HEK293 (cell line): ENCODE data around the gene PDSS1.

Source experiments
- CTCF ChIA-PET: fragments of 350-600 bp; formaldehyde crosslinking; extraction: SDS; loops from one replicate; lab custom pipeline; 2021; ENCODE audit warnings: antibody characterized with exemption; lab: Yijun Ruan, JAX
- POLR2A ChIA-PET: fragments of 300-600 bp; formaldehyde crosslinking; extraction: SDS; loops from one replicate; lab custom pipeline; 2020; ENCODE audit warnings: antibody characterized with exemption, inconsistent platforms; lab: Yijun Ruan, JAX
- H3K27ac ChIP-seq: fragments of 200-500 bp; sonication (Bioruptor generic); 2 replicates; pipeline ENCODE4 v1.5.1; 2014; ENCODE audit warnings: low read depth, low read length, control low read depth, inconsistent platforms; ENCODE audit errors: extremely low read depth
- H3K36me3 ChIP-seq, 2 experiments: fragments of 200-500 bp in 1 of 2; sonication (Bioruptor generic) in 1 of 2; 1 replicate in 1 of 2; 2 replicates in 1 of 2; pipeline ENCODE4 v1.5.1; 2014 to 2017; ENCODE audit warnings: inconsistent platforms in 2 of 2, low read length in 2 of 2; ENCODE audit not compliant: control insufficient read depth in 2 of 2, insufficient read depth in 1 of 2
- H3K4me1 ChIP-seq: fragments of 200-500 bp; sonication (Bioruptor generic); 2 replicates; pipeline ENCODE4 v1.5.1; 2014; ENCODE audit warnings: mild to moderate bottlenecking, low read length, inconsistent platforms; ENCODE audit not compliant: control insufficient read depth, insufficient read depth
- H3K4me3 ChIP-seq: 2 replicates; pipeline ENCODE4 v1.5.1; 2011; ENCODE audit warnings: low read depth, mild to moderate bottlenecking, control low read depth, low read length, moderate library complexity
- H3K9me3 ChIP-seq: fragments of 200-500 bp; sonication (Bioruptor generic); 2 replicates; pipeline ENCODE4 v1.5.1; 2014; ENCODE audit warnings: low read depth, low read length, inconsistent platforms; ENCODE audit not compliant: control insufficient read depth, insufficient read depth
- EGR2 ChIP-seq: fragments of 450-650 bp; formaldehyde crosslinking; IDR thresholded peaks from 2 replicates; pipeline ENCODE4 v1.5.1; 2016; ENCODE audit warnings: low read depth, missing biosample characterization, missing genetic modification characterization
- GFI1B ChIP-seq: fragments of 450-650 bp; formaldehyde crosslinking; IDR thresholded peaks from 2 replicates; pipeline ENCODE4 v1.5.1; 2016; ENCODE audit warnings: missing biosample characterization, missing genetic modification characterization
- PATZ1 ChIP-seq: fragments of 450-650 bp; formaldehyde crosslinking; IDR thresholded peaks from 2 replicates; pipeline ENCODE4 v1.5.1; 2016; ENCODE audit warnings: missing biosample characterization, missing genetic modification characterization
- PRDM1 ChIP-seq: fragments of 450-650 bp; formaldehyde crosslinking; IDR thresholded peaks from 2 replicates; pipeline ENCODE4; 2016; ENCODE audit warnings: missing biosample characterization, missing genetic modification characterization
- SCRT2 ChIP-seq: fragments of 450-650 bp; formaldehyde crosslinking; IDR thresholded peaks from 2 replicates; pipeline ENCODE4 v1.5.1; 2016; ENCODE audit warnings: missing biosample characterization, missing genetic modification characterization
- ZBTB17 ChIP-seq: fragments of 450-650 bp; formaldehyde crosslinking; IDR thresholded peaks from 2 replicates; pipeline ENCODE4 v1.5.1; 2016; ENCODE audit warnings: missing biosample characterization, missing genetic modification characterization
- ZFHX2 ChIP-seq: fragments of 450-650 bp; formaldehyde crosslinking; conservative IDR thresholded peaks from 2 replicates; pipeline ENCODE4 v1.5.1; 2016; ENCODE audit warnings: missing biosample characterization, missing genetic modification characterization
- ZNF133 ChIP-seq: fragments of 450-650 bp; formaldehyde crosslinking; IDR thresholded peaks from 2 replicates; pipeline ENCODE4 v1.5.1; 2016; ENCODE audit warnings: missing biosample characterization, missing genetic modification characterization
- ZNF146 ChIP-seq: fragments of 450-650 bp; formaldehyde crosslinking; IDR thresholded peaks from 2 replicates; pipeline ENCODE4 v1.5.1; 2016; ENCODE audit warnings: missing biosample characterization, missing genetic modification characterization
- ZNF175 ChIP-seq: fragments of 450-650 bp; formaldehyde crosslinking; IDR thresholded peaks from 2 replicates; pipeline ENCODE4 v1.5.1; 2016; ENCODE audit warnings: missing biosample characterization, missing genetic modification characterization
- ZNF214 ChIP-seq: fragments of 450-650 bp; formaldehyde crosslinking; IDR thresholded peaks from 2 replicates; pipeline ENCODE4 v1.5.1; 2017; ENCODE audit warnings: missing biosample characterization, mild to moderate bottlenecking, missing genetic modification characterization, borderline replicate concordance
- ZNF248 ChIP-seq: fragments of 450-650 bp; formaldehyde crosslinking; IDR thresholded peaks from 2 replicates; pipeline ENCODE4 v1.5.1; 2017; ENCODE audit warnings: missing biosample characterization, missing genetic modification characterization
- ZNF274 ChIP-seq, 2 experiments: fragments of 200-500 bp in 1 of 2; fragments of 450-650 bp in 1 of 2; sonication (Bioruptor generic) in 1 of 2; formaldehyde crosslinking in 1 of 2; IDR thresholded peaks; 2 replicates each; pipeline versions ENCODE4 v1.5.1 to v1.6.1; 2014 to 2016; ENCODE audit warnings: borderline replicate concordance in 1 of 2, inconsistent platforms in 1 of 2, low read length in 1 of 2, missing biosample characterization in 1 of 2, missing genetic modification characterization in 1 of 2
- ZNF350 ChIP-seq: fragments of 450-650 bp; formaldehyde crosslinking; IDR thresholded peaks from 2 replicates; pipeline ENCODE4 v1.5.0; 2017; ENCODE audit warnings: missing biosample characterization, mild to moderate bottlenecking, missing genetic modification characterization
- ZNF629 ChIP-seq: fragments of 450-650 bp; formaldehyde crosslinking; IDR thresholded peaks from 2 replicates; pipeline ENCODE4 v1.5.1; 2017; ENCODE audit warnings: missing biosample characterization, missing genetic modification characterization
- ZNF707 ChIP-seq: fragments of 450-650 bp; formaldehyde crosslinking; IDR thresholded peaks from 2 replicates; pipeline ENCODE4 v1.5.1; 2016; ENCODE audit warnings: missing biosample characterization, missing genetic modification characterization
- ZSCAN30 ChIP-seq: fragments of 450-650 bp; IDR thresholded peaks from 2 replicates; pipeline ENCODE4 v1.5.1; 2018; ENCODE audit warnings: missing biosample characterization, mild to moderate bottlenecking, missing genetic modification characterization, moderate library complexity
- TF ChIP-seq, protein P1 (sequence below): fragments of 450-650 bp; formaldehyde crosslinking; IDR thresholded peaks from 2 replicates; pipeline ENCODE4 v1.5.1; 2016; ENCODE audit warnings: missing biosample characterization, missing genetic modification characterization
- TF ChIP-seq, protein P2 (sequence below): fragments of 450-650 bp; formaldehyde crosslinking; IDR thresholded peaks from 2 replicates; pipeline ENCODE4 v1.5.1; 2016; ENCODE audit warnings: missing biosample characterization, missing genetic modification characterization
- TF ChIP-seq, protein P3 (sequence below): fragments of 450-650 bp; formaldehyde crosslinking; IDR thresholded peaks from 2 replicates; pipeline ENCODE4; 2016; ENCODE audit warnings: missing biosample characterization, missing genetic modification characterization
- TF ChIP-seq, protein P4 (sequence below): fragments of 450-650 bp; formaldehyde crosslinking; IDR thresholded peaks from 2 replicates; pipeline ENCODE4 v1.5.1; 2016; ENCODE audit warnings: missing biosample characterization, missing genetic modification characterization, borderline replicate concordance

Gene PDSS1

GRCh38 chr10:26759008-26759407, 61.5 kb downstream of the PDSS1 start (continued):
- TF ChIP-seq, protein P1, sequence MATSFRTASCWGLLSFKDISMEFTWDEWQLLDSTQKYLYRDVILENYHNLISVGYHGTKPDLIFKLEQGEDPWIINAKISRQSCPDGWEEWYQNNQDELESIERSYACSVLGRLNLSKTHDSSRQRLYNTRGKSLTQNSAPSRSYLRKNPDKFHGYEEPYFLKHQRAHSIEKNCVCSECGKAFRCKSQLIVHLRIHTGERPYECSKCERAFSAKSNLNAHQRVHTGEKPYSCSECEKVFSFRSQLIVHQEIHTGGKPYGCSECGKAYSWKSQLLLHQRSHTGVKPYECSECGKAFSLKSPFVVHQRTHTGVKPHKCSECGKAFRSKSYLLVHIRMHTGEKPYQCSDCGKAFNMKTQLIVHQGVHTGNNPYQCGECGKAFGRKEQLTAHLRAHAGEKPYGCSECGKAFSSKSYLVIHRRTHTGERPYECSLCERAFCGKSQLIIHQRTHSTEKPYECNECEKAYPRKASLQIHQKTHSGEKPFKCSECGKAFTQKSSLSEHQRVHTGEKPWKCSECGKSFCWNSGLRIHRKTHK (tag by site-specific recombination) = no peak
- TF ChIP-seq ZNF274 (IDR thresholded peaks at IDR 0.05; ENCODE audit: low read length) = no peak
- no peak for TF ChIP-seq ZNF274 (tag by site-specific recombination; IDR thresholded peaks at IDR 0.05; ENCODE audit: borderline replicate concordance)
- TF ChIP-seq ZNF707 = no peak

DNA sequence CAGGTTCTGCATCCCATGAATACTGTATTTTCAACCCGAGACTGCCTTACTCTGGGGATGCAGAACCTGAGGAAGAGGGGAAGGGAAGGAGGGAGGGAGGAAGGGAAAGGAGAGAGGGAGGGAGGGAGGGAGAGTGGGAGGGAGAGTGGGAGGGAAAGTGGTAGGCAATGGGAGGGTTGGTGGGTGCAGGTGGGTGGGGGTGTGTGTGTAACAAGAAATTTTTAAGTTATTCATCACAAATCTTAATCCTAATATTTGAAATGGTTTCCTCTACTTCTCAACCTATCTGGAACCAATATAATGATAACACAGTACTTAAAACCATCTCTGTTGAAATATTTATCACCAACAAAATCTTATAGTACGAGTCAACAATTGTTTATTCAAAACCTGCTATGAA, 68.0 kb downstream of the PDSS1 start:
- Histone ChIP-seq H3K4me1 (no peaks in the 10 kb centered on the region), H3K9me3 (no peaks in the 10 kb centered on the region), H3K27ac (no peak overlapping the region), H3K4me3 (no peak overlapping the region), H3K36me3 (peaks cover 3% of the 10 kb centered on the region in 2 experiments)
- CTCF ChIA-PET = no interaction called here
- TF ChIP-seq ZNF133 (tag by site-specific recombination) (no peak), ZFHX2 (tag by site-specific recombination) (peak; percentile 43; the same call in 1 of the 2 replicates), ZNF350 (tag by site-specific recombination) (no peak), EGR2 (peak; percentile 53; the same call in 1 of the 2 replicates), SCRT2 (no peak), ZNF248 (tag by site-specific recombination) (no peak), ZBTB17 (tag by site-specific recombination) (no peak), ZNF629 (no peak), GFI1B (no peak), ZNF274 (IDR thresholded peaks at IDR 0.05; ENCODE audit: low read length) (no peak), ZNF274 (tag by site-specific recombination; IDR thresholded peaks at IDR 0.05; ENCODE audit: borderline replicate concordance) (no peak), ZSCAN30 (tag by site-specific recombination) (no peak), ZNF175 (no peak), ZNF146 (tag by site-specific recombination) (no peak), PRDM1 (tag by site-specific recombination) (peak; percentile 73), ZNF214 (tag by site-specific recombination) (no peak), PATZ1 (tag by site-specific recombination) (no peak)
- TF ChIP-seq, protein P2, sequence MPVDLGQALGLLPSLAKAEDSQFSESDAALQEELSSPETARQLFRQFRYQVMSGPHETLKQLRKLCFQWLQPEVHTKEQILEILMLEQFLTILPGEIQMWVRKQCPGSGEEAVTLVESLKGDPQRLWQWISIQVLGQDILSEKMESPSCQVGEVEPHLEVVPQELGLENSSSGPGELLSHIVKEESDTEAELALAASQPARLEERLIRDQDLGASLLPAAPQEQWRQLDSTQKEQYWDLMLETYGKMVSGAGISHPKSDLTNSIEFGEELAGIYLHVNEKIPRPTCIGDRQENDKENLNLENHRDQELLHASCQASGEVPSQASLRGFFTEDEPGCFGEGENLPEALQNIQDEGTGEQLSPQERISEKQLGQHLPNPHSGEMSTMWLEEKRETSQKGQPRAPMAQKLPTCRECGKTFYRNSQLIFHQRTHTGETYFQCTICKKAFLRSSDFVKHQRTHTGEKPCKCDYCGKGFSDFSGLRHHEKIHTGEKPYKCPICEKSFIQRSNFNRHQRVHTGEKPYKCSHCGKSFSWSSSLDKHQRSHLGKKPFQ (tag by site-specific recombination) = no peak
- TF ChIP-seq, protein P3, sequence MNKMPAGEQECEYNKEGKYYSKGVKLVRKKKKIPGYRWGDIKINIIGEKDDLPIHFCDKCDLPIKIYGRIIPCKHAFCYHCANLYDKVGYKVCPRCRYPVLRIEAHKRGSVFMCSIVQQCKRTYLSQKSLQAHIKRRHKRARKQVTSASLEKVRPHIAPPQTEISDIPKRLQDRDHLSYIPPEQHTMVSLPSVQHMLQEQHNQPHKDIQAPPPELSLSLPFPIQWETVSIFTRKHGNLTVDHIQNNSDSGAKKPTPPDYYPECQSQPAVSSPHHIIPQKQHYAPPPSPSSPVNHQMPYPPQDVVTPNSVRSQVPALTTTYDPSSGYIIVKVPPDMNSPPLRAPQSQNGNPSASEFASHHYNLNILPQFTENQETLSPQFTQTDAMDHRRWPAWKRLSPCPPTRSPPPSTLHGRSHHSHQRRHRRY (tag by site-specific recombination) = no peak
- TF ChIP-seq, protein P4, sequence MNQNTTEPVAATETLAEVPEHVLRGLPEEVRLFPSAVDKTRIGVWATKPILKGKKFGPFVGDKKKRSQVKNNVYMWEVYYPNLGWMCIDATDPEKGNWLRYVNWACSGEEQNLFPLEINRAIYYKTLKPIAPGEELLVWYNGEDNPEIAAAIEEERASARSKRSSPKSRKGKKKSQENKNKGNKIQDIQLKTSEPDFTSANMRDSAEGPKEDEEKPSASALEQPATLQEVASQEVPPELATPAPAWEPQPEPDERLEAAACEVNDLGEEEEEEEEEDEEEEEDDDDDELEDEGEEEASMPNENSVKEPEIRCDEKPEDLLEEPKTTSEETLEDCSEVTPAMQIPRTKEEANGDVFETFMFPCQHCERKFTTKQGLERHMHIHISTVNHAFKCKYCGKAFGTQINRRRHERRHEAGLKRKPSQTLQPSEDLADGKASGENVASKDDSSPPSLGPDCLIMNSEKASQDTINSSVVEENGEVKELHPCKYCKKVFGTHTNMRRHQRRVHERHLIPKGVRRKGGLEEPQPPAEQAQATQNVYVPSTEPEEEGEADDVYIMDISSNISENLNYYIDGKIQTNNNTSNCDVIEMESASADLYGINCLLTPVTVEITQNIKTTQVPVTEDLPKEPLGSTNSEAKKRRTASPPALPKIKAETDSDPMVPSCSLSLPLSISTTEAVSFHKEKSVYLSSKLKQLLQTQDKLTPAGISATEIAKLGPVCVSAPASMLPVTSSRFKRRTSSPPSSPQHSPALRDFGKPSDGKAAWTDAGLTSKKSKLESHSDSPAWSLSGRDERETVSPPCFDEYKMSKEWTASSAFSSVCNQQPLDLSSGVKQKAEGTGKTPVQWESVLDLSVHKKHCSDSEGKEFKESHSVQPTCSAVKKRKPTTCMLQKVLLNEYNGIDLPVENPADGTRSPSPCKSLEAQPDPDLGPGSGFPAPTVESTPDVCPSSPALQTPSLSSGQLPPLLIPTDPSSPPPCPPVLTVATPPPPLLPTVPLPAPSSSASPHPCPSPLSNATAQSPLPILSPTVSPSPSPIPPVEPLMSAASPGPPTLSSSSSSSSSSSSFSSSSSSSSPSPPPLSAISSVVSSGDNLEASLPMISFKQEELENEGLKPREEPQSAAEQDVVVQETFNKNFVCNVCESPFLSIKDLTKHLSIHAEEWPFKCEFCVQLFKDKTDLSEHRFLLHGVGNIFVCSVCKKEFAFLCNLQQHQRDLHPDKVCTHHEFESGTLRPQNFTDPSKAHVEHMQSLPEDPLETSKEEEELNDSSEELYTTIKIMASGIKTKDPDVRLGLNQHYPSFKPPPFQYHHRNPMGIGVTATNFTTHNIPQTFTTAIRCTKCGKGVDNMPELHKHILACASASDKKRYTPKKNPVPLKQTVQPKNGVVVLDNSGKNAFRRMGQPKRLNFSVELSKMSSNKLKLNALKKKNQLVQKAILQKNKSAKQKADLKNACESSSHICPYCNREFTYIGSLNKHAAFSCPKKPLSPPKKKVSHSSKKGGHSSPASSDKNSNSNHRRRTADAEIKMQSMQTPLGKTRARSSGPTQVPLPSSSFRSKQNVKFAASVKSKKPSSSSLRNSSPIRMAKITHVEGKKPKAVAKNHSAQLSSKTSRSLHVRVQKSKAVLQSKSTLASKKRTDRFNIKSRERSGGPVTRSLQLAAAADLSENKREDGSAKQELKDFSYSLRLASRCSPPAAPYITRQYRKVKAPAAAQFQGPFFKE = no peak
- POLR2A ChIA-PET = no interaction called here
